HEK293 (cell line): ENCODE results near the gene LAPTM4A.
A peak's percentile ranks its signal among the peaks of the same experiment; 100 is the strongest.

Experiments used
- OVOL3 ChIP-seq: fragments of 450-650 bp; formaldehyde crosslinking; IDR thresholded peaks from 2 replicates; pipeline ENCODE4 v1.5.1; 2016; ENCODE audit warnings: missing biosample characterization, missing genetic modification characterization
- SP3 ChIP-seq: fragments of 450-650 bp; formaldehyde crosslinking; IDR thresholded peaks from 2 replicates; pipeline ENCODE4 v1.5.1; 2016; ENCODE audit warnings: missing biosample characterization, missing genetic modification characterization
- WT1 ChIP-seq: fragments of 450-650 bp; formaldehyde crosslinking; IDR thresholded peaks from 2 replicates; pipeline ENCODE4 v1.5.1; 2016; ENCODE audit warnings: missing biosample characterization, missing genetic modification characterization
- YY1 ChIP-seq: fragments of 450-650 bp; formaldehyde crosslinking; IDR thresholded peaks from 2 replicates; pipeline ENCODE4 v1.5.1; 2018; ENCODE audit warnings: missing biosample characterization, missing genetic modification characterization
- ZNF112 ChIP-seq: fragments of 450-650 bp; formaldehyde crosslinking; IDR thresholded peaks from 2 replicates; pipeline ENCODE4 v1.5.0; 2017; ENCODE audit warnings: missing biosample characterization, missing genetic modification characterization
- ZNF114 ChIP-seq: fragments of 450-650 bp; formaldehyde crosslinking; IDR thresholded peaks from 2 replicates; pipeline ENCODE4 v1.5.0; 2017; ENCODE audit warnings: missing biosample characterization, missing genetic modification characterization
- ZNF169 ChIP-seq: fragments of 450-650 bp; formaldehyde crosslinking; IDR thresholded peaks from 2 replicates; pipeline ENCODE4 v1.5.1; 2016; ENCODE audit warnings: missing biosample characterization, missing genetic modification characterization
- ZNF214 ChIP-seq: fragments of 450-650 bp; formaldehyde crosslinking; IDR thresholded peaks from 2 replicates; pipeline ENCODE4 v1.5.1; 2017; ENCODE audit warnings: missing biosample characterization, mild to moderate bottlenecking, missing genetic modification characterization, borderline replicate concordance
- ZNF292 ChIP-seq: fragments of 450-650 bp; formaldehyde crosslinking; IDR thresholded peaks from 2 replicates; pipeline ENCODE4 v1.5.1; 2016; ENCODE audit warnings: low read depth, missing biosample characterization, missing genetic modification characterization, borderline replicate concordance
- ZNF324 ChIP-seq: fragments of 450-650 bp; formaldehyde crosslinking; IDR thresholded peaks from 2 replicates; pipeline ENCODE4 v1.5.1; 2016; ENCODE audit warnings: missing biosample characterization, missing genetic modification characterization
- ZNF341 ChIP-seq: fragments of 450-650 bp; formaldehyde crosslinking; IDR thresholded peaks from 2 replicates; pipeline ENCODE4; 2016; ENCODE audit warnings: low read depth, missing biosample characterization, missing genetic modification characterization
- ZNF423 ChIP-seq: fragments of 450-650 bp; formaldehyde crosslinking; IDR thresholded peaks from 2 replicates; pipeline ENCODE4 v1.5.1; 2016; ENCODE audit warnings: missing biosample characterization, missing genetic modification characterization
- ZNF501 ChIP-seq: fragments of 450-650 bp; formaldehyde crosslinking; IDR thresholded peaks from 2 replicates; pipeline ENCODE4 v1.5.1; 2016; ENCODE audit warnings: missing biosample characterization, missing genetic modification characterization
- ZNF549 ChIP-seq: fragments of 450-650 bp; IDR thresholded peaks from 2 replicates; pipeline ENCODE4 v1.5.1; 2018; ENCODE audit warnings: missing biosample characterization, missing genetic modification characterization, mild to moderate bottlenecking, inconsistent platforms, moderate library complexity
- ZNF558 ChIP-seq: fragments of 450-650 bp; formaldehyde crosslinking; IDR thresholded peaks from 2 replicates; pipeline ENCODE4 v1.5.1; 2016; ENCODE audit warnings: missing biosample characterization, missing genetic modification characterization
- ZNF560 ChIP-seq: fragments of 450-650 bp; formaldehyde crosslinking; IDR thresholded peaks from 2 replicates; pipeline ENCODE4 v1.5.1; 2017; ENCODE audit warnings: missing biosample characterization, missing genetic modification characterization, borderline replicate concordance
- TF ChIP-seq, protein P1 (sequence below): fragments of 450-650 bp; formaldehyde crosslinking; IDR thresholded peaks from 2 replicates; pipeline ENCODE4 v1.5.1; 2017; ENCODE audit warnings: missing biosample characterization, mild to moderate bottlenecking, missing genetic modification characterization, moderate library complexity
- TF ChIP-seq, protein P2 (sequence below): fragments of 450-650 bp; formaldehyde crosslinking; IDR thresholded peaks from 2 replicates; pipeline ENCODE4 v1.5.1; 2016; ENCODE audit warnings: missing biosample characterization, missing genetic modification characterization
- TF ChIP-seq, protein P3 (sequence below): fragments of 450-650 bp; formaldehyde crosslinking; IDR thresholded peaks from 2 replicates; pipeline ENCODE4 v1.5.1; 2016; ENCODE audit warnings: missing biosample characterization, missing genetic modification characterization
- TF ChIP-seq, protein P4 (sequence below): fragments of 450-650 bp; formaldehyde crosslinking; IDR thresholded peaks from 2 replicates; pipeline ENCODE4 v1.5.1; 2016; ENCODE audit warnings: missing biosample characterization, missing genetic modification characterization
- TF ChIP-seq, protein P5 (sequence below): fragments of 450-650 bp; formaldehyde crosslinking; IDR thresholded peaks from 2 replicates; pipeline ENCODE4 v1.5.1; 2017; ENCODE audit warnings: missing biosample characterization, missing genetic modification characterization
- TF ChIP-seq, protein P6 (sequence below): fragments of 450-650 bp; formaldehyde crosslinking; IDR thresholded peaks from 2 replicates; pipeline ENCODE4 v1.5.1; 2016; ENCODE audit warnings: missing biosample characterization, missing genetic modification characterization, low read depth
- TF ChIP-seq, protein P7 (sequence below): fragments of 450-650 bp; IDR thresholded peaks from 2 replicates; pipeline ENCODE4 v1.5.1; 2018; ENCODE audit warnings: missing biosample characterization, mild to moderate bottlenecking, missing genetic modification characterization

The LAPTM4A gene

DNA sequence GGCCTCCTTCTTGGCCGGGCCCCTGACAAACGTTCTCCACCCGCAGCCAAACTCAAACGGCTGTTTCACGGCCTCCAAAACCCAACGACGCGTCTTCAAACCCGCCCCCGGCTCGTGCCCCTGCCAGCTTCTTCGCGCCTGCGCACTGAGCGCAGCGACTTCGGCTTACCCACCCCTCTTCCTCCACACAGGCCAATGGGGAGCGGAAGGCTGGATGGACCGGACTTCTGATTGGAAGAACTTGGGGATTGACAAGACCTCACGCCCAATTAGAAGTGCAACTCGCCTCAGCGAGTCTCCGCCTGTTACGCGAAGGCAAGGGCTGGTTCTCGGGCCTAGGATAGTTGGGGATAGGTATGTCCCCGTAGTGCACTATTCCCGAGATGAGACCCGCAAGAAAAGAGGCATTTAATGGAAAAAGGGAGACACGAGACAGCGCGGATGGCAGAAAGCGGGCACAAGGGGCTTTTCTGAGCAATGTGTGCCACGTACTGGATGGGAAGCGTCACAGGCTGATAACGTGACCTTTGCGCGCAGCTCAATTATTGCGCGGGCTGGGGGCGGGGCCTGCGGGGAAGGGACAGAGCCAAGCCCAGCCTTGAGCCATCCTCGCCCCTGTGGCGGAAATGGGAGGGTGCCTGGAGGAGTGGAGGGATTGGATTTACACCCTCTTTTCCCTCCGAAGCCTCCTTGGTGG, at the start of gene LAPTM4A (continued):
- TF ChIP-seq, protein P1, sequence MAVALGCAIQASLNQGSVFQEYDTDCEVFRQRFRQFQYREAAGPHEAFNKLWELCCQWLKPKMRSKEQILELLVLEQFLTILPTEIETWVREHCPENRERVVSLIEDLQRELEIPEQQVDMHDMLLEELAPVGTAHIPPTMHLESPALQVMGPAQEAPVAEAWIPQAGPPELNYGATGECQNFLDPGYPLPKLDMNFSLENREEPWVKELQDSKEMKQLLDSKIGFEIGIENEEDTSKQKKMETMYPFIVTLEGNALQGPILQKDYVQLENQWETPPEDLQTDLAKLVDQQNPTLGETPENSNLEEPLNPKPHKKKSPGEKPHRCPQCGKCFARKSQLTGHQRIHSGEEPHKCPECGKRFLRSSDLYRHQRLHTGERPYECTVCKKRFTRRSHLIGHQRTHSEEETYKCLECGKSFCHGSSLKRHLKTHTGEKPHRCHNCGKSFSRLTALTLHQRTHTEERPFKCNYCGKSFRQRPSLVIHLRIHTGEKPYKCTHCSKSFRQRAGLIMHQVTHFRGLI (tag by site-specific recombination) = peak; percentile 74; the same call in 1 of the 2 replicates
- no peak for TF ChIP-seq YY1
- TF ChIP-seq SP3 (tag by site-specific recombination) = peak; percentile 93
- TF ChIP-seq ZNF501 = peak; percentile 71; the same call in 1 of the 2 replicates
- TF ChIP-seq, protein P2, sequence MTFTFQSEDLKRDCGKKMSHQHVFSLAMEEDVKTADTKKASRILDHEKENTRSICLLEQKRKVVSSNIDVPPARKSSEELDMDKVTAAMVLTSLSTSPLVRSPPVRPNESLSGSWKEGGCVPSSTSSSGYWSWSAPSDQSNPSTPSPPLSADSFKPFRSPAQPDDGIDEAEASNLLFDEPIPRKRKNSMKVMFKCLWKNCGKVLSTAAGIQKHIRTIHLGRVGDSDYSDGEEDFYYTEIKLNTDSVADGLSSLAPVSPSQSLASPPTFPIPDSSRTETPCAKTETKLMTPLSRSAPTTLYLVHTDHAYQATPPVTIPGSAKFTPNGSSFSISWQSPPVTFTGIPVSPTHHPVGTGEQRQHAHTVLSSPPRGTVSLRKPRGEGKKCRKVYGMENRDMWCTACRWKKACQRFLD (tag by site-specific recombination) = no peak
- TF ChIP-seq, protein P3, sequence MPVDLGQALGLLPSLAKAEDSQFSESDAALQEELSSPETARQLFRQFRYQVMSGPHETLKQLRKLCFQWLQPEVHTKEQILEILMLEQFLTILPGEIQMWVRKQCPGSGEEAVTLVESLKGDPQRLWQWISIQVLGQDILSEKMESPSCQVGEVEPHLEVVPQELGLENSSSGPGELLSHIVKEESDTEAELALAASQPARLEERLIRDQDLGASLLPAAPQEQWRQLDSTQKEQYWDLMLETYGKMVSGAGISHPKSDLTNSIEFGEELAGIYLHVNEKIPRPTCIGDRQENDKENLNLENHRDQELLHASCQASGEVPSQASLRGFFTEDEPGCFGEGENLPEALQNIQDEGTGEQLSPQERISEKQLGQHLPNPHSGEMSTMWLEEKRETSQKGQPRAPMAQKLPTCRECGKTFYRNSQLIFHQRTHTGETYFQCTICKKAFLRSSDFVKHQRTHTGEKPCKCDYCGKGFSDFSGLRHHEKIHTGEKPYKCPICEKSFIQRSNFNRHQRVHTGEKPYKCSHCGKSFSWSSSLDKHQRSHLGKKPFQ = no peak
- TF ChIP-seq ZNF423 (tag by site-specific recombination) = no peak
- TF ChIP-seq, protein P4, sequence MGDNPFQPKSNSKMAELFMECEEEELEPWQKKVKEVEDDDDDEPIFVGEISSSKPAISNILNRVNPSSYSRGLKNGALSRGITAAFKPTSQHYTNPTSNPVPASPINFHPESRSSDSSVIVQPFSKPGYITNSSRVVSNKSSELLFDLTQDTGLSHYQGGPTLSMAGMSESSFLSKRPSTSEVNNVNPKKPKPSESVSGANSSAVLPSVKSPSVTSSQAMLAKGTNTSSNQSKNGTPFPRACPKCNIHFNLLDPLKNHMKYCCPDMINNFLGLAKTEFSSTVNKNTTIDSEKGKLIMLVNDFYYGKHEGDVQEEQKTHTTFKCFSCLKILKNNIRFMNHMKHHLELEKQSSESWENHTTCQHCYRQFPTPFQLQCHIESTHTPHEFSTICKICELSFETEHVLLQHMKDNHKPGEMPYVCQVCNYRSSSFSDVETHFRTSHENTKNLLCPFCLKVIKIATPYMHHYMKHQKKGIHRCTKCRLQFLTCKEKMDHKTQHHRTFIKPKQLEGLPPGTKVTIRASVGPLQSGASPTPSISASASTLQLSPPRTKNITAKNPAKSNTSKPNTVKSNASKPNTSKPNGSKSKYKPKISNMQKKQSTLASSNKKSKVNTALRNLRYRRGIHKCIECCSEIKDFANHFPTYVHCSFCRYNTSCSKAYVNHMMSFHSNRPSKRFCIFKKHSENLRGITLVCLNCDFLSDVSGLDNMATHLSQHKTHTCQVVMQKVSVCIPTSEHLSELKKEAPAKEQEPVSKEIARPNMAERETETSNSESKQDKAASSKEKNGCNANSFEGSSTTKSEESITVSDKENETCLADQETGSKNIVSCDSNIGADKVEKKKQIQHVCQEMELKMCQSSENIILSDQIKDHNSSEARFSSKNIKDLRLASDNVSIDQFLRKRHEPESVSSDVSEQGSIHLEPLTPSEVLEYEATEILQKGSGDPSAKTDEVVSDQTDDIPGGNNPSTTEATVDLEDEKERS (tag by site-specific recombination) = no peak
- TF ChIP-seq, protein P5, sequence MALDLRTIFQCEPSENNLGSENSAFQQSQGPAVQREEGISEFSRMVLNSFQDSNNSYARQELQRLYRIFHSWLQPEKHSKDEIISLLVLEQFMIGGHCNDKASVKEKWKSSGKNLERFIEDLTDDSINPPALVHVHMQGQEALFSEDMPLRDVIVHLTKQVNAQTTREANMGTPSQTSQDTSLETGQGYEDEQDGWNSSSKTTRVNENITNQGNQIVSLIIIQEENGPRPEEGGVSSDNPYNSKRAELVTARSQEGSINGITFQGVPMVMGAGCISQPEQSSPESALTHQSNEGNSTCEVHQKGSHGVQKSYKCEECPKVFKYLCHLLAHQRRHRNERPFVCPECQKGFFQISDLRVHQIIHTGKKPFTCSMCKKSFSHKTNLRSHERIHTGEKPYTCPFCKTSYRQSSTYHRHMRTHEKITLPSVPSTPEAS = no peak
- no peak for TF ChIP-seq ZNF169 (tag by site-specific recombination)
- no peak for TF ChIP-seq ZNF560 (tag by site-specific recombination)
- TF ChIP-seq, protein P6, sequence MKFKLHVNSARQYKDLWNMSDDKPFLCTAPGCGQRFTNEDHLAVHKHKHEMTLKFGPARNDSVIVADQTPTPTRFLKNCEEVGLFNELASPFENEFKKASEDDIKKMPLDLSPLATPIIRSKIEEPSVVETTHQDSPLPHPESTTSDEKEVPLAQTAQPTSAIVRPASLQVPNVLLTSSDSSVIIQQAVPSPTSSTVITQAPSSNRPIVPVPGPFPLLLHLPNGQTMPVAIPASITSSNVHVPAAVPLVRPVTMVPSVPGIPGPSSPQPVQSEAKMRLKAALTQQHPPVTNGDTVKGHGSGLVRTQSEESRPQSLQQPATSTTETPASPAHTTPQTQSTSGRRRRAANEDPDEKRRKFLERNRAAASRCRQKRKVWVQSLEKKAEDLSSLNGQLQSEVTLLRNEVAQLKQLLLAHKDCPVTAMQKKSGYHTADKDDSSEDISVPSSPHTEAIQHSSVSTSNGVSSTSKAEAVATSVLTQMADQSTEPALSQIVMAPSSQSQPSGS (tag by site-specific recombination) = no peak
- no peak for TF ChIP-seq OVOL3 (tag by site-specific recombination)
- peak; percentile 52 for TF ChIP-seq WT1 (tag by site-specific recombination)
- no peak for TF ChIP-seq ZNF114
- no peak for TF ChIP-seq ZNF558 (tag by site-specific recombination)
- TF ChIP-seq ZNF214 (tag by site-specific recombination) = no peak
- TF ChIP-seq ZNF112 = no peak
- no peak for TF ChIP-seq ZNF292 (tag by site-specific recombination)
- no peak; the same call in 1 of the 2 replicates for TF ChIP-seq ZNF341 (tag by site-specific recombination)
- TF ChIP-seq ZNF324 (tag by site-specific recombination) = peak; percentile 22; the same call in 1 of the 2 replicates
- TF ChIP-seq ZNF549 (tag by site-specific recombination) = no peak
- TF ChIP-seq, protein P7, sequence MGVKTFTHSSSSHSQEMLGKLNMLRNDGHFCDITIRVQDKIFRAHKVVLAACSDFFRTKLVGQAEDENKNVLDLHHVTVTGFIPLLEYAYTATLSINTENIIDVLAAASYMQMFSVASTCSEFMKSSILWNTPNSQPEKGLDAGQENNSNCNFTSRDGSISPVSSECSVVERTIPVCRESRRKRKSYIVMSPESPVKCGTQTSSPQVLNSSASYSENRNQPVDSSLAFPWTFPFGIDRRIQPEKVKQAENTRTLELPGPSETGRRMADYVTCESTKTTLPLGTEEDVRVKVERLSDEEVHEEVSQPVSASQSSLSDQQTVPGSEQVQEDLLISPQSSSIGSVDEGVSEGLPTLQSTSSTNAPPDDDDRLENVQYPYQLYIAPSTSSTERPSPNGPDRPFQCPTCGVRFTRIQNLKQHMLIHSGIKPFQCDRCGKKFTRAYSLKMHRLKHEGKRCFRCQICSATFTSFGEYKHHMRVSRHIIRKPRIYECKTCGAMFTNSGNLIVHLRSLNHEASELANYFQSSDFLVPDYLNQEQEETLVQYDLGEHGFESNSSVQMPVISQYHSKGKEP (tag by site-specific recombination) = no peak
